Epithelial cell of umbilical artery (primary cell): Measurements from ENCODE around the gene STUB1. TPM values are rescaled to one million over a fixed set of nuclear protein-coding genes. Genes with fewer than 3 reads are reported as not detected.

ENCODE experiments used
- total RNA-seq: library from RNA; depleted of rRNA; stranded (reverse); fragments of >200 nt; gene quantifications from 2 replicates; pipeline ENCODE4 v1.2.3, GENCODE V29; 2014

Gene STUB1
- 139 and 144 TPM in 2 replicates for total RNA-seq

DNA sequence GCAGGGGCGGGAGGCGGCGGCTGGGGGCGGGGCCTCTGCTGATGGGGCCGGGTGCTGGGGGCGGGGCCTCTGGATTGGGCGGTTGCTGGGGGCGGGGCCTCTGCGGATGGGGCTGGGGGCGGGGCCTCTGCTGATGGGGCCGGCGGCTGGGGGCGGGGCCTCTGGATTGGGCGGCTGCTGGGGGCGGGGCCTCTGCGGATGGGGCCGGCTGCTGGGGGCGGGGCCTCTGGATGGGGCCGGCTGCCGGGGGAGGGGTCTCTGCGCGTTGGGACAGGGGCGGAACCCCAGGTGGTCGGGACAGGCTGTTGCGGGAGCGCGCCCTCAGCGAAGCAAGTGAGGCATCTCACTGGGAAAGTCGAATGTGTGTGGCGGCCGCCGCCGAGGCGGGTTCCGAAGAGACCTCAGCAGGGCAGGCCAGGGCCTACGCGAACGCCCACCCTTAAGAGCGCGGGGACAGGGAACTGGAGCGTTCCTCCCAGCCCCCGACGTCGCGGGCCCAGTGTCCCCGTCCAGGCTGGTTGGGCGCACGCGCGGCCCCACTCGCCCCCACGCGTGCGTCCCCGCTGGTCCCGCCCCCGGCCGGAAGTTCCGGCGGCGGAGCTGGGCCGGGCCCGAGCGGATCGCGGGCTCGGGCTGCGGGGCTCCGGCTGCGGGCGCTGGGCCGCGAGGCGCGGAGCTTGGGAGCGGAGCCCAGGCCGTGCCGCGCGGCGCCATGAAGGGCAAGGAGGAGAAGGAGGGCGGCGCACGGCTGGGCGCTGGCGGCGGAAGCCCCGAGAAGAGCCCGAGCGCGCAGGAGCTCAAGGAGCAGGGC, at the start of gene STUB1:
TSS of gene STUB1 (plus strand) at position 597 of the 811 bp plus-strand sequence. CDS start at position 713, 116 bp downstream.

DNA sequence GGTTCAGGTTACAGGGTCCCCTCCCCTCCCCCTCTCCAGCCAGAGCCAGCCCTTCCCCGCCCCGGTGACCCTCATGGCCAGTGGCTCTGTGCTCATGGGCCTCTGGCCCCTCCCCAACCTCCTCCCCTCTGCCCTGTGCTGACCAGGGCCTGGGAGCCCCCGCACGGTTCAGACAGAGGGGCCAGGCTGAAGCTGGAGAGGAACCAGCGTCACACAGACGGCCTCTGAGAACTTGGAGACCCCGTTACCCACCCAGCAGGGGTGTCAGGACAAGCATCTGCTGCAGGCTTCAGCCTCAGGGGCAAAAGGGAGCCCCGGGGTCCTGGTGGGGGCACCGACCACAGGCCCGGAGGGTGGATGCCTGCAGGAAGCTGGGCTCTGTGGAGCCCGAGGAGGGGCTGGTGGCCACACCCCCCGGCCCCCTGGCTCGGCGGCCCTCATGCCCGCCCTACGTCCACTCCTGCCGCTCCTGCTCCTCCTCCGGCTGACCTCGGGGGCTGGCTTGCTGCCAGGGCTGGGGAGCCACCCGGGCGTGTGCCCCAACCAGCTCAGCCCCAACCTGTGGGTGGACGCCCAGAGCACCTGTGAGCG, 49.3 kb upstream of the STUB1 start, which contains the start of gene WFIKKN1:
TSS of gene WFIKKN1 (plus strand) at position 171 of the 591 bp plus-strand sequence. CDS start at position 440, 269 bp downstream.

DNA sequence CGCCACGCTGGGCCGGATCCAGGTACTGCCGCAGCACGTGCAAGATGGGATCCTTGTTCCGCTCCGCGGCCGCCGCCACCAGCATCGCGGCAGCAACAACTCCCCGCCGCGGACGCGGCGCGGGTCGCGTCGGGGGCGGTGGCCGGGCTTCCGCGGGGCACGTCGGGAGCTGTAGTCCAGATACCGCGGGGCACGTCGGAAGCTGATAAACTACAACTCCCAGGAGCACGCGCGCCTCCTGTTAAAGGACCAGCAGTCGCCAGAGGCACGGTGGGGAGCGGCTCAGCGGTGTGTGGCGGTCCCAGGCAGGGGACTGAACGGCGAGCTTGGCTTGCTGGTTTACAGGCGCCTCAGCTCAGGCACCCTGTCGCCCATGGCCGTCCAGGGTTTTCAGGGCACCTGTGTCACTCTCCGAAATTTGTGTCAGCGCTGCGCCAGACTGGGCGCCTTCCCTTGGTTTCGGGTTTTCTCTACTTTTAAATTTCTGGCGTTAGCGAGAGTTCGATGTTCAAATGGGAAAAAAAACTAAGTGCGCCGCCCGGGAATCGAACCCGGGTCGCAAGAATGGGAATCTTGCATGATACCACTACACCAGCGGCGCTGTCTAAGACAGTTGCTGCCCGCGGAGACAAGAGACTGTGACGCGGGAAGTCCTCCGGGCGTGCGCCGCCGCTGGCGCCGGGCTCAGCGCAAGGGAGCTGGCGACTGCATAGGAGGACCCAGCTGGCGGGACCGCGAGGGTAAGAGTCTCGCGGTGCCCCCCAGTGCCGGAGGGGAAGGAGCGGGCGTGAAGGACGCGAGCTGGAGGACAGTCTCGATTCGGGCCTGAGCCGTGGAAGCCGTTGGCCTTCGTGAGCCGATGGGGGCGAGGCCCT, 43.8 kb upstream of the STUB1 start, which contains the start of gene METTL26:
TSS of gene METTL26 (minus strand) at position 100 of the 875 bp plus-strand sequence. CDS start at position 85, 15 bp downstream.

DNA sequence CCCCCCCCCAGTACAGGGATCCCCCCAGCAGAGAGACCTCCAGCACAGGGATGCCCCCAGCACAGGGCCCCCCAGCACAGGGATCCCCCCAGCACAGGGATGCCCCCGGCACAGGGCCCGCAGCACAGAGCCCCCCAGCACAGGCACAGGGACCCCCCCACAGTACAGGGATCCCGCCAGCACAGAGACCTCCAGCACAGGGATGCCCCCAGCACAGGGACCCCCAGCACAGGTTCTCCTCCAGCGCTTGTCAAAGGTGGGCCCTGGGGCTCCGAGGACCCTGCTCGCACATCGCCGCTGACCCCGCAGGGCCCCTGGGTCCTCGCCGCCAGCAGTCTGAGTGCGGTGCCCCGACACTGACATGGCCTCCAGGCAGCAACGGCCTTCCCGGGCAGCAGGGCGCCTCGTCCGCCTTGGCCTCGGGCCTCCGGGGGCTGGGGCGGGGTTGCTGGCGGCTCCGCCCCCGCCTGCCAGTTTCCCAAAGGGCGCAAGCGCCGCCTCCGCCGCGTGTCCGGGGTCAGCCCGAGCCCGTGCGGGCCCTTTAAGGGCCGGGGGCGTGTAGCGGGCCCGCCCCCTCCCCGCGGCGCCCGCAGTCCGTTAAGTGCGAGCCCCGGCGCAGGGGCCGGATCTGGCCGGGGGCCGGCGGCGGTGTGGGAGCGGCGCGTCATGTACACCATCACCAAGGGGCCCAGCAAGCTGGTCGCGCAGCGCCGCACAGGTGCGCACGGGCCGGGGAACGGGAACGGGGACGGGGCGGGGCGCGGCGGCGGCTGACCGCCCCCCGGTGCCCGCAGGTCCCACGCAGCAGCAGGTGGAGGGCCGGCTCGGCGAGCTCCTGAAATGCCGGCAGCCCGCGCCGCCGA, 38.7 kb upstream of the STUB1 start, which contains the start of gene MCRIP2:
TSS of gene MCRIP2 (plus strand) at position 503 of the 863 bp plus-strand sequence. CDS start at position 667, 164 bp downstream.

DNA sequence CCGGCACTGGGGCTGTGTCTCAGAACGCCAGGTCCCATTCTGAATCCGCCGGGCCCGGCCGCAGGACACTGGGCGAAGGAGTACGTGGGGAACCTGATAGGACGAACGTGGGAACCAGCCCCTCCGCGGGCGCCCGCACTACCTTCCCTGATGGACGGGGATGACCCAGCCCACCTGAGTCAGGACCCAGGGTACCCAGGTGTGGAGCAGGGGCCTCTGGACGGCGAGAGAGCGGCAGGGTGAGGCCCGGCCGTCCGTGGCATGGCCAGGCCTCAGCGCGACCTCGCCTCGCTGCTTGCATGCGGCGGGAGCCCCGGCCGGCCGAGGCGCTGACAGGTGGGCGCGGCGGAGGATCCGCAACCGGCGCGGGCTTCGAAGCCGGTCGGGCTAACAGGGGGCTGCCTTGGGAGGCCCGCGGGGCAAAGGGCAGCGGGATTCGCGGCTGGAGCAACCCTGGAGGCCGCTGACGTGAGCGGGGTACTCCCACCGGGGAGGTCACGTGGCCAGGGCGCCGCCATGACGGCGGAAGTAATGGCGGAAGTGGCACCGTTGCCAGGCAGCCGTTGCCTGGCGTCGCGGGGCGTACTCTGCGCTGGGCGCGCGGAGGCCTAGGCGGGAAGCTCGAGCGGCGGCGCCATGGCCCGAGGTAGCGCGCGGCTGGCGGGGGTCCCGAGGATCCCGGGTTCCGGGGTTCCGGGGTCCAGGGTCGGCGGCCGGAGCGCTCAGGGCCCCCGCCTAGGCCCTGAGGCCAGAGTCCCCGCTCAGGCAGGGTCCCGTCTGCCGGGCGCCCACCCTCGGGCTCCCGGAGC, 31.2 kb upstream of the STUB1 start, which contains the start of gene WDR90:
TSS of gene WDR90 (plus strand) at position 585 of the 809 bp plus-strand sequence. CDS start at position 637, 52 bp downstream.

DNA sequence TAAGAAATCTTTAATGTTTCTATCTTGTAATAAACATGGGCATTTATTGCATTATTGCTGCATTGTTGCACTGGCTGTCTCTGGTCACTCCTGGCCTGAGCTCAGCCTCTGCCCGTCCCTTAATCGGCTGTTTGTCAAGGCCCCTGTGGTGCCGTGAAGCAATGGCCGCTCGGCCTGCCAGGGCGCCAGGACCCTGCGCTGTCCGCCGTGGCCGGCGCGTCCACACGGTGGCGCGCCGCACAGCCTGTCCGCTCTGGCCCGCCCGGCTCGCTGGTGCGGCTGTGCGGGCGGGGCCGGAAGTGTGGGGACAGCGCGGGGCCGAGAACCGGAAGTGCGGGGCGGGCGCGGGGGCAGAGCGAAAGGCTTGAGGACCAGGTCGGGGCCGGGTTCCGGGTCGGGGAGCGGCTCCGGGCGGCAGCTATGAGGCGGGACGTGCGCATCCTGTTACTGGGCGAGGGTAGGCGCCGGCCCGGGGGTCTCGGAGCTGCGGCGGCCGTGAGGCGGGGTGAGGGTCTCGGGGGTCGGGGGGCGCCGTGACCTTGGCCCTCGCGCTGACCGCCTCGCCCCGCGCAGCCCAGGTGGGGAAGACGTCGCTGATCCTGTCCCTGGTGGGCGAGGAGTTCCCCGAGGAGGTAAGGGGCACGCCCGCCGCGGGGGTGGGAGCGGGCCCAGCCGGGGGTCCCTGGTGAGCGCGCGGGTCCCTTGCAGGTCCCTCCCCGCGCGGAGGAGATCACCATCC, 12.3 kb upstream of the STUB1 start, which contains the start of gene RHOT2:
TSS of gene RHOT2 (plus strand) at position 353 of the 739 bp plus-strand sequence. CDS start at position 421, 68 bp downstream.

DNA sequence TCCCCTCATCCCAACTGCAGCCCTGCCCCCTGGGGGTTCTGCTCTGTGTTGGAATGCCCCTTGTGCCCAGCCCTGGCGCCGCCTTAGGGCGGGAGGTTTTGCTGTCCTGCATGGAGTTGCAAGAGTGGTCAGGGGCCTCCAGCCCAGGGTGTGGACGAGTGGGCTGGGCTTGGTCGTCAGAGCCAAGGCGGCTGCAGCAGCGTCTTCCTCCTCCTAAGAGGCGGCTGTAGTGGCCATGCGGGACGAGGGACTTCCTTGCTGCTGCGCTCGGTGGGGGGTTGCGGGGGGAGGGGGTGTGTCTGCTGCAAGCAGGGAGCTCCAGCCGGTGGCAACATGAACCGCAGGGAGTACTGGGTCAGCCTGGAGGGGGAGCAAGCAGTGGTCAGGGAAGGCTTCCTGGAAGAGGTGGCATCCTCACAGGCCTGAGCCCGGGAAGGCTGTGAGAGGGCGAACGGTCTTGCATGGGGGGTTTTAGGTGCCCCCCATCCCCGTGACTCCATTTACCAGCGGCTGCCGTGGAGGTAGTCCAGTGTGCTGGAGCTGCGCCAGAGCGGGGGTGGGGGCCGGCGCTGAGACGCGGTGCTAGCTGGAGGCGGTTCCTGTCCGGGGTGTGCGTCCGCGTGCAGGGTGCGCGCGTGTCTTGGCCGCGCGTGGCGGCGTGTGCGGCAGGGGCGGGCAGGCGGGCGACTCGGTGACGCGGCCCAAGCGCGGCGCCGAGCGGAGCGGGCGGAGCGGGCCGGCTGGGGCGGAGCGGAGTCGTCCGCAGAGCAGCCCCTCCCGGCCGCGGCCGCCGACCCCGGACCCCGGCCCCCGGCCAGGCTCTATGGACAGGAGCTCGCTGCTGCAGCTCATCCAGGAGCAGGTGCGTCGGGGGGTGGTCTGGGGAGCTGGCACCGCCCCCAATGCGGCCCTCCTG, 5.0 kb upstream of the STUB1 start, which contains the start of gene RHBDL1:
TSS of gene RHBDL1 (plus strand) at position 704 of the 916 bp plus-strand sequence. CDS start at position 824, 120 bp downstream.

DNA sequence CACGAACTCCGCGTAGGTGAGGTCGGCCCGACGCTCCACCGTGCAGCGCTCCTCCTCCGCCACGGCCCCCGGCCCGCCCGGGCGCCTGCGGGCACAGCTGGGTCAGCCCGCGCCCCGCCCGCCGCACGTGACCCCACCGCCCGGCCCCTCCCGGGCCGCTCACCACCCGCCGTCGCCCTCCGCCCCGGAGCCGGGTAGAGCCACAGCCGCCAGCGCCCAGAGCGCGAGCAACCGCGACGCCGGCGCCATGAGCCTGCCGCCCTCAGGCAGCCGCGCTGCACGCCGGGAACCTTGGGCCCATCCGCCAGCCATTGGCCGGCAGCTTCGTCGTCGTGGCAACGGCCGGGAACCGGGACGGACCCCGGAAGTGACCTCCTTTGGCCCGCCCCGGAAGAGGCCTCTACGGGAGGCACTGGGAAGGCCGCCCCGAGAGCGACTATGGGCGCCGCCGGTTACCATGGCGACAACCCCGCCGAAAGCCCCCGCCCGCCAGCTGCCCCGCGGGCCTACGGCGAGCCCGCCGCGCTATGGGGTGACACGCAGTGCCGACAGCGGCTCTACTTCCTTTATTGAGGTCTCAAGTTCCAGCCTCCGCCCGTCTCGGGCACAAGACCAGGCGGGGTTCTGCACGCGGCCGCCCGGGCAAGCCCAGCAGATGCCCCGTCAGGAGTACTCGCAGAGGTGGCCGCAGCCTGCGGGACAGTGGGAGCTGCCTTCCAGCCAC, 4.0 kb downstream of the STUB1 start, which contains the start of gene JMJD8:
TSS of gene JMJD8 (minus strand) at position 264 of the 724 bp plus-strand sequence. CDS start at position 249, 15 bp downstream.

DNA sequence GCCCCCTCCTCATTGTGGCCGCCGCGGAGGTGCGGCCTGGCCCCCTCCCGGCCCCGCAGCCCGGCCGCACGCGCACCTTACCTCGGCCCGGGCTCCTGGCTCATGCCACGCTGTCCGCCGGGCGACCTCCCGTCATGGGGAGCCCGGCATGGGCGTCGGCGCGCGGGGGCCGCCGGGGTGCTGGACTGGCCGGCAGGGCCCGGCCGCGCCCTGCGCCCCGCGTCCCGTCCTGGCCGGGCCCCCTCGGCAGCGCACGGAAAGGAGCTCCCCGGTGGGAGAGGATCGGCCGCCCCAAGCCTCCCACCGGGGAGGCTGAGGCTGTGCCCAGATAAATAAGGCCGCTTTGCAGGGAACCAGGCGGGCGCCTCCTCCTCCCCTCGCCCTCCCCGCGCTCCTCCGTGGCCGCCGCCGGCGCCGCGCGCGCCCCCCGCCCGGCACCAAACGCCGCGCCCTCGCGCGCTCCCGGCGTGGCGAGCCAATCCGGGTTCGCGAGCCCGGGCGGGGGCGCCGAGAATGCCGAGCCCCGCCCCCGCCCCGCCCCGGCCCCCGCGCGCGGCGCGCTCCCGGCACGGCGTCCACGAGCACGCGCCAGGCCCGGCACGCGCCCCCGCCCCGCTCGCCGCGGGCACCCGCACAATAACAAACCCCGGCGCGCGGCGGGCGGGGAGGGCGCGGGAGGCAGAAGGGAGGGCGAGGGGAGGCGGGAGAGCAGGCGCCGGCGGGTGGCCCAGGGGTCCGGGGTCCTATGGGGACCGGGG, 25.4 kb downstream of the STUB1 start, which contains the start of gene FBXL16:
TSS of gene FBXL16 (minus strand) at position 371 of the 758 bp plus-strand sequence. CDS start 8,396 bp downstream, outside the sequence.

DNA sequence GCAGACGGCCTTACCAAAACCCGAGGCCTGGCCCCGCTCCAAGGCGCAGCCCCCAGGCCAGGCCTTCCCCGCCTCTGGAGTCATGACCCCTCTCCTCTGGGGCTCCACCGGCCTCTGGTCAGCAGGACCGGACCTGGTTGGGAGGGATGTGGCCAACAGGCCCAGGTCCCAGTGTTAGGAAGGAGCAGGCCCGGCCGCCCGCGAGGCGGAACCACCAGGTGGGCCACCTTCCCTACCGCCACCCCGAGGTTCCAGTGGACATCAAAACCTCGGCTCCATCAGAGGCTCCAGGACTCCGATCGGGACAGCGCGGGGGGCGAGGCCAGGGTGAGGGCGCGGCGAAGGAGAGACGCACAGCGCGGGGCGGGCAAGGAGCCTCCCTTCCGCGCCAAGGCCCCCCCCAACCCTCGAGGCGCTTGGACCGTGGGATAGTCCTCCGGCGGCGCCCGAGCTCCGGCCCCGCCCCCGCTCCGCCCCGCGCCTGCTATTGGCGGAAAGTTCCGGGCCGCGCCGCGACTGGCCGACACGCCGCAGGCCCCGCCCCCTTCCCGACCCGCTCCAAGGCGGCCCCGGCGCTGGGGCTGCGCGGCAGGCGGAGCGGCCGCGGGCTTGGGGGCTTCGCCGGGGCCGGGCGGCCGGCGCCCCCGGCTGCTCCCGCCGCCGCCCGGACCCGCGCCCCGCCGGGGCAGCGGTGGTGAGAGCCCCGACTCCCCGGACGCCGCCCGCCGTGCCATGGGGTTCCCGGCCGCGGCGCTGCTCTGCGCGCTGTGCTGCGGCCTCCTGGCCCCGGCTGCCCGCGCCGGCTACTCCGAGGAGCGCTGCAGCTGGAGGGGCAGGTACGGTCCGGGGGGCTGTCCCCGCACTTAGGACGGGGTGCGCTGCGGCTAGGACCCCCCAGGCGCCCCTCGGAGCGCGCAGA, 34.6 kb downstream of the STUB1 start, which contains the start of gene METRN:
TSS of gene METRN (plus strand) at position 561 of the 919 bp plus-strand sequence. CDS start at position 733, 172 bp downstream.

DNA sequence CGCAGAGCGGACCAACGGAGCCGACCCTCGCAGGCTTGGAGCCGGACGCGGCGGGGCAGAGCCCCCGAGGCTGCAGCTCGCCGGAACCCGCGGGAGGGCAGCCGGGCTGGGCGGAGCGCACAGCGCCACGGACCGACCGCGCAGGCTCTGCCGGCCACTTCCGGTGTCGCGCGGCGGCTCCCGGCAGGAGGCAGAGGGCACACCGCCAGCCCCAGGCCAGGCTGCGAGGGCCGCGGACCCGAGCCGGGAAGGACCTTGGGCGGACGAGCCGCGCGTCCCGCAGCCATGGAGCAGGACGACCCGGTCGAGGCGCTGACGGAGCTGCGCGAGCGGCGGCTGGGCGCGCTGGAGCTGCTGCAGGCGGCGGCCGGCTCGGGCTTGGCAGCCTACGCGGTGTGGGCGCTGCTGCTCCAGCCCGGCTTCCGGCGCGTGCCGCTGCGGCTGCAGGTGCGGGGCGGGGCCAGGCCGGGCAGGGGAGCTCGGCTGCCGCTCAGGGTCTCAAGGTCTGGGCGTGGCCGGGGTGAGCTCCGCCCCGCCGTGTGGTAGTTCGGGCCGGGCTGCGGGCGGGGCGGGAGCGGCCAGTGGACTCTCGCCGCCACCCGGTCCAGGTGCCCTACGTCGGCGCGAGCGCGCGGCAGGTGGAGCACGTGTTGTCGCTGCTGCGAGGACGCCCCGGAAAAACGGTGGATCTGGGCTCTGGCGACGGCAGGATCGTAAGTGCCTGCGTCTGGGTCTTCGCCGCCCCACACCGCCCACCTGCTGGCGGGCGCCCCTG, 41.0 kb downstream of the STUB1 start, which contains the start of gene ANTKMT:
TSS of gene ANTKMT (plus strand) at position 157 of the 775 bp plus-strand sequence. CDS start at position 286, 129 bp downstream.

DNA sequence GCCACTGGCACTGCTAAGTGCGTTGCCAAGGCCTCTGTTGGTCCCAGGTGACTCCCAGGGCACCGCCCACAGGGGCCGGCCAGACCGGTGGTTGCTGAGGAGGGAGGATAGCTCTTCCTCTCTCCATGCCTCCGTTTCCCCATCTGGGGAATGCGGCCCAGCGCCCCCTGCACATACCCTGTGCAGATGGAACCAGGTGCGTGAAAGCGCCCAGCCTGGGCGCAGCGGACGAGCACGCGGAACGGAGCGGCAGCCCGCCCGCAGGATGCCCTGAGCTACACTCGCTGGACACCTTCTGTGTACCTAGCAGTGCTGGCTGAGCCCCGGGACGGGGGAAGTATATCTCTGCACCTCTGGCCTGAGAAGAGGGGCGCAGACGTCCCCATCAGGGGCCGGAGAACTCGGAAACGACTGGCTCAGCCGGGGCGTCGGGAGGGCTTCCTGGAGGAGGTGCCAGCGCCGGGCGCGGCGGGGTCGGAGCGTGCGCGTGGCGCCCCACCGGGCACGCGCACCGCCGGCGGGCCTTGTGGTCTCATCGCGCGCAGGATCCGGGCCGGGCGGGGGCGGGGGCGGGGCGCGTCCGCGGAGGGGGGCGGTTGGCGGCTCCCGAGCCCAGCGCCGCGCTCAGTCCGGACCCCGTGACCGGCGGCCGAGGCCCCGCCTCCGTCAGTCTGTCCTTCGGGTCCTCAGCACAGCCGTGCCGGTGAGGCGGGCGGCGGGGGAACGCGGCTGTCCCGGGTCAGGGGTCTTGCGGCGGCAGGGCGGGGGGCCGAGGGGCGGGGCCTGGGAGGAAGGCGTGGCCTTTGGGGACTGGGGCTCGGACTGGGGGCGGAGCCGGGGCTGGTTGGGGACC, 46.5 kb downstream of the STUB1 start, which contains the start of the genes CCDC78 and HAGHL:
TSS of gene CCDC78 (minus strand) at position 6 of the 853 bp plus-strand sequence. CDS start 76 bp downstream, outside the sequence.
TSS of gene HAGHL (plus strand) at position 669 of the 853 bp plus-strand sequence. CDS start 404 bp downstream, outside the sequence.

